Measurements from ENCODE around the gene ADD1.

ADD1 gene

GRCh38 chr4:2834001-2834921, 9.4 kb upstream of the ADD1 start:
- no peak for DNase-seq

- no peak for DNase-seq
Measured at GRCh38 chr4:2835978-2836377, 7.7 kb upstream of the ADD1 start.

GRCh38 chr4:2836391-2836859, 7.2 kb upstream of the ADD1 start:
- no peak for DNase-seq

- no peak for DNase-seq
Measured at GRCh38 chr4:2837110-2837903, 6.3 kb upstream of the ADD1 start.

GRCh38 chr4:2837904-2838496, 5.6 kb upstream of the ADD1 start:
- DNase-seq = peak; percentile 53

GRCh38 chr4:2839060-2839459, 4.6 kb upstream of the ADD1 start:
- DNase-seq = no peak

GRCh38 chr4:2842687-2843262, 869 bp upstream of the ADD1 start:
- DNase-seq = no peak

- no peak for DNase-seq
Measured at GRCh38 chr4:2843941-2844584, 419 bp downstream of the ADD1 start.

- DNase-seq = no peak
Measured at GRCh38 chr4:2846172-2846571, 2.5 kb downstream of the ADD1 start.

GRCh38 chr4:2847302-2847871, 3.7 kb downstream of the ADD1 start:
- no peak for DNase-seq

- no peak for DNase-seq
Measured at GRCh38 chr4:2848449-2848848, 4.8 kb downstream of the ADD1 start.

GRCh38 chr4:2849267-2850152, 5.9 kb downstream of the ADD1 start:
- peak; percentile 43 for DNase-seq

GRCh38 chr4:2850966-2851798, 7.5 kb downstream of the ADD1 start:
- DNase-seq = peak; percentile 54

GRCh38 chr4:2852481-2852921, 8.9 kb downstream of the ADD1 start:
- no peak for DNase-seq

- no peak for DNase-seq
Measured at GRCh38 chr4:2855584-2855983, 11.9 kb downstream of the ADD1 start.

GRCh38 chr4:2856266-2856665, 12.6 kb downstream of the ADD1 start:
- no peak for DNase-seq

- DNase-seq = no peak
Measured at GRCh38 chr4:2857349-2857927, 13.8 kb downstream of the ADD1 start.

GRCh38 chr4:2858451-2859217, 15.0 kb downstream of the ADD1 start:
- no peak for DNase-seq

GRCh38 chr4:2859514-2859913, 15.9 kb downstream of the ADD1 start:
- DNase-seq = no peak
